GM12878 (cell line): ENCODE results near the gene SERPINA4. TPM values are rescaled to one million over a fixed set of nuclear protein-coding genes. Genes with fewer than 3 reads are reported as not detected.

Source experiments
- ATAC-seq: fragments of 200-7000 bp; cut with Tn5 transposase; 3 replicates; pipeline ENCODE4 v1.9.1; 2020; ENCODE audit warnings: mild to moderate bottlenecking, moderate library complexity
- BruUV-seq: library from RNA; stranded (reverse); fragments of 400-500 nt; replicated peaks from 2 replicates; lab custom pipeline; 2021; lab: Mats Ljungman, UMichigan
- CTCF ChIA-PET: fragments of 300-600 bp; sonication (Branson Sonifier 250); formaldehyde crosslinking; extraction: SDS; loops from one replicate; lab custom pipeline; 2021; ENCODE audit warnings: inconsistent platforms; lab: Yijun Ruan, JAX
- POLR2A ChIA-PET: fragments of 350-600 bp; formaldehyde crosslinking; extraction: SDS; loops from one replicate; lab custom pipeline; 2021; ENCODE audit warnings: inconsistent platforms; lab: Charles Lee
- RAD21 ChIA-PET: fragments of 300-600 bp; sonication (Branson Sonifier 250); formaldehyde crosslinking; loops from one replicate; lab custom pipeline; 2023; ENCODE audit warnings: antibody characterized with exemption; ENCODE audit not compliant: unreplicated experiment; lab: Charles Lee
- SMC1A ChIA-PET: fragments of 300-600 bp; sonication (Branson Sonifier 250); formaldehyde crosslinking; loops from one replicate; lab custom pipeline; 2023; ENCODE audit not compliant: unreplicated experiment, uncharacterized antibody; lab: Charles Lee
- DNase-seq: peaks from one replicate; pipeline ENCODE4 v3.0.0-alpha.2; 2011; ENCODE audit warnings: low read depth, low spot score
- FAIRE-seq: peaks from 3 replicates; lab custom pipeline; 2011; peaks lifted over from hg19 to GRCh38; lab: Jason Lieb, UNC
- H2AFZ ChIP-seq: 2 replicates; pipeline ENCODE4 v1.6.0; 2011; ENCODE audit warnings: low read depth, low read length, control low read depth; ENCODE audit not compliant: control insufficient read depth
- H3K27ac ChIP-seq: 2 replicates; pipeline ENCODE4 v1.5.1; 2011; ENCODE audit warnings: control low read depth; ENCODE audit not compliant: control insufficient read depth, insufficient read depth
- H3K27me3 ChIP-seq, 2 experiments: replicated peaks in 1 of 2; 2 replicates each; pipeline versions ENCODE4 v1.6.0 to v1.6.1; 2011; ENCODE audit warnings: low read length in 1 of 2; ENCODE audit not compliant: control insufficient read depth in 2 of 2, insufficient read depth in 2 of 2
- H3K36me3 ChIP-seq, 2 experiments: 2 replicates each; pipeline ENCODE4 v1.5.1; 2011; ENCODE audit warnings: low read length in 1 of 2; ENCODE audit not compliant: control insufficient read depth in 2 of 2, insufficient read depth in 2 of 2
- H3K4me1 ChIP-seq: 2 replicates; pipeline ENCODE4 v1.6.1; 2011; ENCODE audit warnings: mild to moderate bottlenecking, low read length, moderate library complexity, mixed read lengths; ENCODE audit not compliant: control insufficient read depth, insufficient read depth
- H3K4me2 ChIP-seq: 2 replicates; pipeline ENCODE4 v1.6.0; 2011; ENCODE audit warnings: control low read depth; ENCODE audit not compliant: control insufficient read depth, insufficient read depth
- H3K4me3 ChIP-seq: fragments of 200-600 bp; sonication (generic); 2 replicates; pipeline ENCODE4 v1.5.1; 2016
- H3K79me2 ChIP-seq: 2 replicates; pipeline ENCODE4 v1.6.0; 2011; ENCODE audit warnings: low read length; ENCODE audit not compliant: control insufficient read depth, insufficient read depth
- H3K9ac ChIP-seq: 2 replicates; pipeline ENCODE4 v1.8.0; 2011; ENCODE audit warnings: low read length, control low read depth, mixed read lengths; ENCODE audit not compliant: control insufficient read depth, insufficient read depth
- H3K9me3 ChIP-seq: replicated peaks from 3 replicates; pipeline ENCODE4 v1.5.1; 2011; ENCODE audit warnings: mild to moderate bottlenecking, low read length; ENCODE audit not compliant: control insufficient read depth, insufficient read depth
- H4K20me1 ChIP-seq: 2 replicates; pipeline ENCODE4 v1.6.0; 2011; ENCODE audit not compliant: control insufficient read depth, insufficient read depth
- BRCA1 ChIP-seq: IDR thresholded peaks from 2 replicates; pipeline ENCODE4 v1.6.1; 2011; ENCODE audit warnings: low read depth, low read length, improper control_type of control experiment
- SUPT20H ChIP-seq: IDR thresholded peaks from 2 replicates; pipeline ENCODE4 v1.6.1; 2011; ENCODE audit warnings: low read depth, mild to moderate bottlenecking, low read length, moderate library complexity, borderline replicate concordance; ENCODE audit not compliant: control insufficient read depth
- TCF3 ChIP-seq: IDR thresholded peaks from 2 replicates; pipeline ENCODE4 v1.6.1; 2012; ENCODE audit warnings: low read depth, mild to moderate bottlenecking, low read length, borderline replicate concordance; ENCODE audit not compliant: insufficient read depth
- ZNF24 ChIP-seq: fragments of 450-650 bp; IDR thresholded peaks from 2 replicates; pipeline ENCODE4 v1.6.1; 2017; ENCODE audit warnings: antibody characterized with exemption, mild to moderate bottlenecking
- WGBS: methylation state at CpG from one replicate; pipeline ENCODE4 v1.1.6; 2016; ENCODE audit warnings: low lambda C conversion rate; ENCODE audit not compliant: insufficient replicate concordance, insufficient coverage; ENCODE audit errors: missing lambda C conversion rate; 5-methylcytosine and 5-hydroxymethylcytosine counted together
- in situ Hi-C: fragments of 300-500 bp; cut with MboI; formaldehyde crosslinking; loops from 9 replicates; pipeline ENCODE4 v1.14.3; 2018; ENCODE audit warnings: mixed read lengths
- intact Hi-C: fragments of 100-400 bp; cut with micrococcal nuclease; formaldehyde crosslinking; loops from one replicate; pipeline ENCODE4 v1.14.2; 2022; ENCODE audit not compliant: unreplicated experiment
- polyA plus RNA-seq, 11 experiments: library from polyadenylated mRNA; depleted of rRNA in 4 of 11; unstranded in 6 of 11; stranded (reverse) in 5 of 11; fragments of >200 nt; fragmentation: Nextera tagmentation in 4 of 11; fragmentation: Illumina TruSeq in 1 of 11; extraction: Ambion mirVana in 4 of 11; extraction: Trizol in 1 of 11; gene quantifications; 1 replicate in 1 of 11; 2 replicates in 10 of 11; pipeline versions ENCODE4 v1.2.1 to v1.2.3, GENCODE V29; 2011 to 2016; ENCODE audit warnings: inconsistent platforms in 2 of 11, missing spikeins in 2 of 11, low read depth in 1 of 11
- total RNA-seq, 4 experiments: library from RNA; depleted of rRNA in 3 of 4; stranded (reverse); fragments of >200 nt in 3 of 4; fragmentation: Illumina TruSeq in 1 of 4; extraction: Trizol in 1 of 4; gene quantifications; 2 replicates each; pipeline versions ENCODE4 v1.2.1 to v1.2.3, GENCODE V29; 2013 to 2021
- TF ChIP-seq, protein P1 (sequence below): IDR thresholded peaks from 2 replicates; pipeline ENCODE4 v1.6.1; 2011; ENCODE audit warnings: mild to moderate bottlenecking, low read depth, low read length, moderate library complexity; ENCODE audit not compliant: insufficient replicate concordance
- TF ChIP-seq, protein P2 (sequence below): IDR thresholded peaks from 2 replicates; pipeline ENCODE4 v1.6.1; 2012; ENCODE audit warnings: low read length, inconsistent platforms

Gene SERPINA4
- total and polyA plus RNA-seq, 10 of the 15 experiments (the other 5 are each of a cell fraction or from before 2014, with no cell fraction given), result 0.13 TPM; not detected in 9

DNA sequence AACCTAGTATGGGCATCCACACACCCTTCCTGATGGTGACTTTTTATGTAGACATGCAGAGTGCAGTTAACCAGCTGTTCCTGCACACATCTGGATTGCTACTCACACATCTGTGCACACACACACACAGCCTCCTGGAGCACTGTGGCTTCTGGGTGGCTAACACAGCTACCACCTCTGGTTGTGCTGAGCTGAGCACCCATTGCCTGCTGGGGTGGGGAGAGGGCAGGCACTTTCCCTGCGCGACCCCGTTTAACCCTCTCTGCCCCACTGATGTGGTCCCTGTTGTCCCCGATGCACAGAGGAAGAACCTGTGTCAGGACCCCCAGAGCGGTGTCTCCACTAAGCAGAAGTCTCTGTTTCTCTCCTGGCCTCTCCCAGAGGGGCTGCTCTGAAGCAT, 36.5 kb downstream of the SERPINA4 start:
- 48% methylated on average over 5 of the region's 5 CpGs for WGBS
- no peaks in the 10 kb centered on the region for H3K79me2 ChIP-seq
- no peaks in the 10 kb centered on the region for H4K20me1 ChIP-seq
- no peak overlapping the region for H3K9ac ChIP-seq
- H3K4me1 ChIP-seq, result no peaks in the 10 kb centered on the region
- H3K4me3 ChIP-seq, result no peak overlapping the region
- no TSS peak for BruUV-seq
- ChIA-PET RAD21 (no interaction called here), CTCF (no interaction called here), SMC1A (no interaction called here), POLR2A (no interaction called here)
- in situ Hi-C loops, result no loop called here
- no peak for TF ChIP-seq SUPT20H
- TF ChIP-seq, protein P1, sequence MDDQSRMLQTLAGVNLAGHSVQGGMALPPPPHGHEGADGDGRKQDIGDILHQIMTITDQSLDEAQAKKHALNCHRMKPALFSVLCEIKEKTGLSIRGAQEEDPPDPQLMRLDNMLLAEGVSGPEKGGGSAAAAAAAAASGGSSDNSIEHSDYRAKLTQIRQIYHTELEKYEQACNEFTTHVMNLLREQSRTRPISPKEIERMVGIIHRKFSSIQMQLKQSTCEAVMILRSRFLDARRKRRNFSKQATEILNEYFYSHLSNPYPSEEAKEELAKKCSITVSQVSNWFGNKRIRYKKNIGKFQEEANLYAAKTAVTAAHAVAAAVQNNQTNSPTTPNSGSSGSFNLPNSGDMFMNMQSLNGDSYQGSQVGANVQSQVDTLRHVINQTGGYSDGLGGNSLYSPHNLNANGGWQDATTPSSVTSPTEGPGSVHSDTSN, result no peak
- TF ChIP-seq BRCA1, result no peak
- no peak for TF ChIP-seq ZNF24
- TF ChIP-seq, protein P2, sequence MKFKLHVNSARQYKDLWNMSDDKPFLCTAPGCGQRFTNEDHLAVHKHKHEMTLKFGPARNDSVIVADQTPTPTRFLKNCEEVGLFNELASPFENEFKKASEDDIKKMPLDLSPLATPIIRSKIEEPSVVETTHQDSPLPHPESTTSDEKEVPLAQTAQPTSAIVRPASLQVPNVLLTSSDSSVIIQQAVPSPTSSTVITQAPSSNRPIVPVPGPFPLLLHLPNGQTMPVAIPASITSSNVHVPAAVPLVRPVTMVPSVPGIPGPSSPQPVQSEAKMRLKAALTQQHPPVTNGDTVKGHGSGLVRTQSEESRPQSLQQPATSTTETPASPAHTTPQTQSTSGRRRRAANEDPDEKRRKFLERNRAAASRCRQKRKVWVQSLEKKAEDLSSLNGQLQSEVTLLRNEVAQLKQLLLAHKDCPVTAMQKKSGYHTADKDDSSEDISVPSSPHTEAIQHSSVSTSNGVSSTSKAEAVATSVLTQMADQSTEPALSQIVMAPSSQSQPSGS, result no peak
- TF ChIP-seq TCF3, result no peak
- no peak overlapping the region for H3K27ac ChIP-seq
- H3K4me2 ChIP-seq, result no peak overlapping the region
- H3K36me3 ChIP-seq, result no peaks in the 10 kb centered on the region
- FAIRE-seq, result no peak
- no peak overlapping the region for H2AFZ ChIP-seq
- intact Hi-C loops, result no loop called here
- no peaks in the 10 kb centered on the region; a peak in 2 of 4 replicates for H3K27me3 ChIP-seq
- no peak for ATAC-seq
- DNase-seq, result no peak
- no peaks in the 10 kb centered on the region for H3K9me3 ChIP-seq
